ENCODE measurements around the gene SMARCAL1.
A peak's percentile ranks its signal among the peaks of the same experiment; 100 is the strongest.

The SMARCAL1 gene

DNA sequence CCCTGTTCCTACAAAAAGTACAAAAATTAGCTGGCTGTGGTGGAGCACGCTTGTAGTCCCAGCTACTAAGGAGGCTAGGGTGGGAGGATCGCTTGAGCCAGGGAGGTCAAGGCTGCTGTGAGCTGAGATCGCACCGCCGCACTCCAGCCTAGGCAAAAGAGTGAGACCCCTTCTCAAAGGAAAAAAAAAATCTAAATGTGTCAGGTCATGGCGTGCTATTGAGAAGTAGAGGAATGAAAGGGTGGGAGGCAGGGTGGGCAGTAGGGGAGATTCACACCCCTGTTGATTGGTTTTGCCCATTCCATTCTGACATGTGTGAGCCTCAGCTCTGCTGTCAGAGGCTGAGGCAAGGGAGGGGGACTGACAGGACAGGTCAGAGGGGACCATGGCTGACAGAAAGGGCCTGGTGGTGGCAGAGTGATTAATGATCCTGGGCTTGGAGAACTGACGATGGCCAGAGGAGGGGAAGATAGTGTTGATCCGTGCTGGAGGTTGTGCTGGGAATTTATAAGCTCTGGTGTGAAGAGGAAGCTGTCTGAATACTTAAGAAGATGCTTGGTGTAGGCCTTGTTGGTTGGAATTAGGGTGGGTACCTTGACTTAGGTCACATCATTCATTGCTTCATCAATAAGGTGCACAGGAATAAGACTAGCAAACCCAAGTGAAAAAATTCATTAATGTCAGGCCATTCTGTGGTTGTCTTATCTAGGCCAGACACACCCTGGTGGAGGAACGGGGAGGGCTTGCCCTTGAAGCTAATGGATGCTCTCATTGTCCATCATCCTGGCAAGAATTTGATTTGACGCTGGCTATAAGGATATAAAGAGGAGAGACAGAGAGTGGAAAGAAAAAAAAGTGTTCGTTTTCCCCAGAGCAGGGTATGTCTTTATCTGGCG lies 19.1 kb upstream of the SMARCAL1 start:
- DNase-seq, result no peak

- no peak for DNase-seq
Observed at GRCh38 chr2:216394881-216395280, 17.4 kb upstream of the SMARCAL1 start.

- no peak for DNase-seq
Observed at GRCh38 chr2:216399621-216400020, 12.7 kb upstream of the SMARCAL1 start.

DNA sequence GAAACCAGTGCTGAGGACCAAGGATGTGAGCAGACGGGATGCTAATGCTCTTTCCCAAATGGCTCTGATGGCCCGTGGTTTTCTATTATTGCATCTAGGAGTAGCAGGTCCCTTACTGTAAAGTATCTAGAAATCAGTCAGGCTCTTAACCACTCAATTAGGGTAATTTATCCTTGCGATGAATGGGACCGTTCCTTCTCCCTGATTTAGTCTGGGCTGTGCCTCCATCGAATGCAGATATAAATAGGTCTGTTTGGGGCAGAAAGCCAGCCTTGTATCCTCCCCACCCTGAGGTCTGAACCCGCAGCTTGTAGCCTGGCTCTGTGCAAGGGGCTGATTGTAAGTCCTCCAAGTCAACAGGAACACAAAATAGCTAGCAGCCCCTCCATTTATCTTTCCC lies 9.5 kb upstream of the SMARCAL1 start:
- no peak for DNase-seq

- DNase-seq, result no peak
Observed at GRCh38 chr2:216404010-216404618, 8.2 kb upstream of the SMARCAL1 start.

DNA sequence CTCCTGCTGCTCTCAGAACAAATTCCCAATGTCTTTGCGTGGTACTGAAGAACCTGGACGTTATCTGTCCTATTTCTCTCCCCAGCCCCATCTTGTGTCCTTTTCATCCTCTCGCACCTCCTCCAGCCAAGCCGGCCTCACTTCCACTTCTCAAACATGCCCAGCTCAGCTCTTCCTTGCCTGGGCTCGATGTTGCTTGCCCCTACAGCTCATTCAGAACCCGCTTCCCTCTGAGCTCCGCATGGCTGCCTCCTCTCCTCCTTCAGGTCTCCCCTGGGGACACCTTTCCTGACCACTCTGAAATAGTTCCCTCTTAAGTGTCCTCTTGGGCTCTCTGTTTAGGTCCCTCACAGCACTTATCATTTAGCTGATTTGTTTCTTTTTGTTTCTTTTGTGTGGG lies 6.7 kb upstream of the SMARCAL1 start:
- no peak for DNase-seq

DNA sequence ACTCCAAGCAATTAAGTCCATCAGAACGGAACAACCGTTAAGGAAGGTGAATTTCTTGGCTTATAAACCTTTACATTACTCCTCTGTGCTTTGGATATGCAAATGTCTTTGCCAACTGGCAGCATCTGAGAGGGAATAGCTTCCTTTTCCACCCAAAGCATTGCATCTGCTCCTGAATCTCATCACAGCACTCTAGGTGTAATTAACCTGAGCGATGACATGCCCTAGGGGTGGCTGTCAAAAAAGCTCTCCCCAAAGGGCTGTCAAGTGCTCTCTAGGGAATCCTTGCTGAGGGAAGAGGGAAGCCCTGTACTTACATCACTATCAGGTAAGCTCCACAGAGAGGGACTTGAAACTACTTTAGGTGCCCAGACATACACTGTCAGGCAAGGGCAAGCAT lies 5.5 kb upstream of the SMARCAL1 start:
- no peak for DNase-seq

DNA sequence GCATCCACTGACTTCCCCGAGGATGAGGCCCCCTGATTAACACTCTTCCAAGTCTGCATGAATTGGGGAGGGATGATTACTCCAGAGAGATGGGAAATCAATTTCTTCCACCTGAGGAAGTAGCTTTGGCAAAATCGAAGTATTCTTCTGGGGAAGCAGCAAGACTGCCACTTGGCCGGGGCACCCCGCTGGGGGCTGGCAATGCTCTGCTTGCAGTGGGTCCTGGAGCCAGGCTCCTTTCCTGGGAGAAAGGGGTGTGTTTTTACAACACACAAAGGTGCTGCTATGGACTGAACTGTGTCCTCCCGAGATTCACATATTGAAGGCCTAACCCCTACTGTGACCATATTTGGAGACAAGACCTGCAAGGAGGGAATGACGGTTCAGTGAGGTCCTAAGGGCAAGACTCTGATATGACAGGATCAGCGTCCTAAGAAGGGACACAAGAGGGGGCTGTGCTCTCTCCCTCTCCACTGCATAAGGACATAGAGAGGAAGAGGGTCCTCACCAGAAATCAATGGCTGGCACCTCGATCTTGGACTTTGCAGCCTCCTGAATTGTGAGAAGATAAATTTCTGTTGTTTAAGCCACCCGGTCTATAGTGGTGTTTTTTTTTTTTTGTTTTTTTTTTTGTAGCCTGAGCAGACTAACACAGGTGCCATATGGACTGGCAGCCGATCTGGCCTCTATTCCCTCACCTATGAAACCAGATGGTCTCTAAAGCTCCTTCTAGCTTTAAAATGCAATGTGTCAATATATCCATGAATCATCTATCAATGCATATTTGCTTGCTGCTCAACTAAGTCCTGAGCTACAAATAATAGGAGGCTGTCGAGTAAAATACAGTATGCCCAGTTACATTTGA lies 3.6 kb upstream of the SMARCAL1 start:
- peak; percentile 8 to 56 for DNase-seq

GRCh38 chr2:216410550-216410949 lies 1.7 kb upstream of the SMARCAL1 start:
- no peak for DNase-seq

- no peak for DNase-seq
Observed at GRCh38 chr2:216413882-216414281, 1.6 kb downstream of the SMARCAL1 start.

DNA sequence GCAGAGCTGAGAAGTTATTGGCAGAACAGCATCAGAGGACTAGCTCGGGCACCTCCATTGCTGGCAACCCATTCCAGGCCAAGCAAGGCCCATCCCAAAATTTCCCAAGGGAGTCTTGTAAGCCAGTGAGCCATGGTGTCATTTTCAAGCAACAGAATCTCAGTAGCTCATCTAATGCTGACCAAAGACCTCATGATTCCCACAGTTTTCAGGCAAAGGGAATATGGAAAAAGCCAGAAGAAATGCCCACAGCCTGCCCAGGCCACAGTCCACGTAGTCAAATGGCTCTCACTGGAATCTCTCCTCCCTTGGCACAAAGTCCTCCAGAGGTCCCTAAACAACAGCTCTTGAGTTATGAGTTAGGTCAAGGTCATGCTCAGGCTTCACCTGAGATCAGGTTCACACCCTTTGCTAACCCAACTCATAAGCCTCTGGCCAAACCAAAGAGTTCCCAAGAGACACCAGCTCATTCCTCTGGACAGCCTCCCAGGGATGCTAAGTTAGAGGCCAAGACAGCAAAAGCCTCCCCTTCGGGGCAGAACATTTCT lies 2.6 kb downstream of the SMARCAL1 start:
- no peak for DNase-seq

DNA sequence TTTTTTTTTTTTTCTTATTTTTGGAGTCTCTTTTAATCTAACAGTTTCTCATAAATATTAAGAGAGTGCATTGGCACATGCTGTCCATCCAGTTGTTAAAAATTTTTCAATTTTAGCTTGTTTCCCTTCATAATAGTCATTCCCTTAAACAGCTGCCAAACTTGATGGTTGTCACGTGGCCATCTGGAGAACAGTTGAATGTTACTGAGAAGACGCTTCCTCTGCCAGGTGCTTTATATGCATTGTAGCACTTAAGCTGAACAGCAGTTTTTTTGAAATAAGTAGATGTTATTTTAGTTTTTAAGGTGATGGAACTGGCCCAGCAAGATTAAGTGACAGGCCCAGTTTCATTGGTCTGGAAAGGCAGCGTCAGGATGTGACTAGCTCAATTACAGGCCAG lies 3.3 kb downstream of the SMARCAL1 start:
- no peak for DNase-seq

DNA sequence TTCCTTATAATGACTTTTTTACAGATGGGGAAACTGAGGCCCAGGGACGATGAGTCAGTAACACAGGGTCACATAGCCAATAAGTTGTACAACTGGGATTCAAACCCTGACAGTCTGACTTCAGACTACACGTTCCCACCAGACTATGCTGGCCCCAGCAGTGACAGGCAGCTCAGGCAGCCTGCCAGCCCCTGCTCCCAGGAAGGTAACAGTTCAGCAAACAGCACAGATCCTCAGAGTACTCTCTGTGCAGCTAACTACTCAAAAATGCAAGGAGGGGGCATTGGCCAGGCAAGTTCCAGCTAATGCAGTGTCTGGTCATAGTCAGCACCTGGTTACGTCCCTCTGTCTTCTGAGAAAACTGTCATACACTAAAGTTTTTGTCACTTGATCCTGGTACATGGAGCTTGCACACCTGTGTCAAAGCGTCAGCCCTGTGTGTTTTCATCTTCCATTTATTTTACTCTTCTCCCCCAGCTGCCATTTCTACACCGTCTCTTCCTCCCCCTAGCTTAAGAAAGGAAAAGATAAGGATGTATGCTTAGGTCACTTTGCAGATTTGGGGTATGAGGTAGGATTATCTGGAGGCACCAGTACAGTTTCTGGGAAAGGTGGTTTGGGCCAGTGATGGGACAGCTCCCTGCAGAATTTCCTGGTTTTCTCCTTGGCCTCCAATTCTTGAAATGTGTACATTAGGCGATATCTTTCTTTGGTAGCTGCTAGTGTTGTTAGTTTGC lies 4.5 kb downstream of the SMARCAL1 start:
- no peak for DNase-seq

DNA sequence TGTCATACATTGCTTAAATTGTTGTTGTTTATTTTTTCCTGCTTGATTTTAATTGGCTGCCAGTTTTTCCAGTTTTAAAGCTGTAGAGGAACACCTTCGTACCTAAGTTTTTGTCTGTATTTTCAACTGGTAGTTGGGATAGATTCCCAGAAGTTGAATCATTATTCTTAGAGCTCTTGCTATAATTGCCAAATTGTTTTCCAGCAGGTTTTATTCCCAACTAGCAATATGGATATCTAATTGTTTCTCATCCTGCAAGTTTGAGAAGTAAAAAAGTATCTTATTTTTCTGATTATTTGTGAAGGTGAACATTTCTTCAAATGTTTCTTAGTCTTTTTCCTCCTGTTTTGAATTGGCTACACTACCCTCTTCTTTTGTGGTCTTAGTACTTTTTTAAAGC lies 6.7 kb downstream of the SMARCAL1 start:
- no peak for DNase-seq

GRCh38 chr2:216420367-216421101 lies 8.2 kb downstream of the SMARCAL1 start:
- no peak for DNase-seq

DNA sequence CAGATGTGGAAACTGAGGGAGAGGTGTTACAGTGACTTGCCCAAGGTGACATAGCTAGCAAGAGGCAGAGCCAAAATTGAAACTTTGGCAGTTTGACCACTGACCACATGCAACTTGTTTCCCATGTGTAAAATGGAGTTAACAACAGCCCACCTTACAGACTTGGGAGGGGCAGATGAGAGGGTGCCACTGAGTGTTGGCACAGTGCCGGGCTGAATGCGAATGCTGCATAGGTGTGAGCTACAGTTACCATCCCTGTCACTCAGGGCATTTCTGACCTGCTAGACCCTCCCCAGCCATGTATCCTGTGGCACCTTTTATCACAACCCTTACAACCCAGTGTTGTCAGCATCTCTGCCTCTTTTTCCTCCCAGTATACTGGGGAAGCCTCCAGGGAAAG lies 10.8 kb downstream of the SMARCAL1 start:
- DNase-seq, result no peak

GRCh38 chr2:216424274-216424673 lies 12.0 kb downstream of the SMARCAL1 start:
- DNase-seq, result no peak

DNA sequence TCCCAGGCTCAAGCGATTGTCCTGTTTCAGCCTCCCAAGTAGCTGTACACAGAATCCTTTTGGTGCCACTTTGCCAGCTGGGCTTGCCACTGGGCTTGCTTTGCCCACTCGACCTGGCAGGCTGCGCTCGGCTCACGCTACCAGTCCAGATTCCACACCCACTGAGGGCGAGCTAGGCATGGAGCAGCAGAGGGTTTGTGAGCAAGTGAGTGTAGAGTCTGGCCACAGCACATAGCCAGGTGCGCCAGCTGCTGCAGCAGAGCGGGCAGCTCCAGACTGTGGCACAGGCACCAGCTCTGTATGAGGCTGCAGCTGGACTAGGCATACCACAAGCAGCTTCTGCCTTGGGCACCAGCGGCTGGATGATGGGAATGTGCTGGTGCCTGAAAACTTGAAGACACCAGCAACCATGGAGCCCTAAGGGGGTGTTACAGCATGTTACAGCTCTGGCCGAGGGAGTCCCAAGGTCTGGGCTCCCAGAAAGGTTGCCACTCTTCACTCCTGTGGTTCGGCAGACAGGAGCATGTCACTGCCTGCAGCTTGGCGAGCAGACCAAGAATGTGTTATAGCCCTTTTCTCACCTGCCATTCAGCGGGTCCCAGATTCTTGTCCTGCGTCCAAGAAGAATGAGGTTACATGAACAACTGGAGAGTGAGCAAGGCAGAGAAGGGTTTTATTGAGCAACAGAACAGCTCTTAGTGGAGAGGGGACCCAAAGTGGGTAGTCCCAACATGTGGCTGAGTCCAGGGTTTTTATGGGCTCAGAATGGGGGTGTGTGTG lies 12.9 kb downstream of the SMARCAL1 start:
- no peak for DNase-seq

DNA sequence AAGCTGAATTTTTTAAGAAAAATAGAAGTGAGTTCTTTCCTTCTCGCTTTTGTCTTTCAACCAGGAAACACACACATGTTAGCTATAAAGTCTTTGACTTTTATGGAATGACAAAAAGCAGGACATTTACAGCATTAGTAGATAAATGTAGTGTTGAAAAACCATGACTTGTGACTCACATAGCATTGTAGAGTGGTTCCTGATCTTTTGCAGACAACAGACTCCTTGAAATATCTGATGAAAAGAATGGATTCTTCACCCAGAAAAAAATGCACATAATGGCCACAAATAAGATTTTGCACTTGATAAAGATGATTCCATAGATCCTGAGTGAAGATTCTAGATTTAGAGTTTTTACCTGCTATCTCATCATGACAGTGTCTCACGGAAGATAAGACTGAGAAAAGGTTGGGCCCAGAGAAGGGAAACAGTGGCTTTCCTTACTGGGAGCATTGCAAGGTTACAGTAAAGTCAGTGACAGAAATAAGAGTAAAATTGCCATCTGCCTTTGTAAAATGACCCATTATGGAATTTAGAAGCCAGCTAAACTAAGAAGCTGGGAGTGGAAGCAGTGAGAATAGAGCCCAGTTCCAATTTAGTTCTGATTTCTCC lies 14.0 kb downstream of the SMARCAL1 start:
- DNase-seq, result no peak

- peak in 1 of 2 experiments; percentile 16 for DNase-seq
Observed at GRCh38 chr2:216426938-216427337, 14.7 kb downstream of the SMARCAL1 start.

All from NCI-H446 (cell line).